BJ (cell line): ENCODE data around the gene MMP15. TPM values are rescaled to one million over a fixed set of nuclear protein-coding genes. Genes with fewer than 3 reads are reported as not detected.

Experiments used
- CTCF ChIA-PET: fragments of 350-600 bp; formaldehyde crosslinking; extraction: SDS; loops from one replicate; lab custom pipeline; 2021; ENCODE audit warnings: antibody characterized with exemption, inconsistent platforms; lab: Yijun Ruan, JAX
- POLR2A ChIA-PET: fragments of 300-600 bp; sonication (Branson Sonifier 250); formaldehyde crosslinking; extraction: SDS; loops from one replicate; lab custom pipeline; 2021; ENCODE audit warnings: antibody characterized with exemption; lab: Charles Lee
- DNase-seq: peaks from one replicate; pipeline ENCODE4 v3.0.0-alpha.2; 2011; ENCODE audit warnings: low read depth
- H3K27me3 ChIP-seq: 2 replicates; pipeline ENCODE4 v1.6.0; 2011; ENCODE audit warnings: low read length; ENCODE audit not compliant: control insufficient read depth, insufficient read depth
- H3K36me3 ChIP-seq: 2 replicates; pipeline ENCODE4 v1.5.1; 2011; ENCODE audit warnings: low read length; ENCODE audit not compliant: control insufficient read depth, insufficient read depth
- H3K4me3 ChIP-seq: 2 replicates; pipeline ENCODE4 v1.5.1; 2011; ENCODE audit warnings: low read depth, mild to moderate bottlenecking, control low read depth, low read length
- CTCF ChIP-seq: IDR thresholded peaks from 2 replicates; pipeline ENCODE4 v1.5.1; 2011; ENCODE audit warnings: low read depth, mild to moderate bottlenecking, control low read depth, inconsistent platforms, low read length, moderate library complexity; ENCODE audit not compliant: insufficient read depth
- polyA plus RNA-seq: library from polyadenylated mRNA; depleted of rRNA; stranded (reverse); fragments of >200 nt; gene quantifications from 2 replicates; pipeline ENCODE4 v1.2.3, GENCODE V29; 2011

The MMP15 gene
- polyA plus RNA-seq, 1 experiment, result 1.1 TPM

- TF ChIP-seq CTCF, result no peak
- ChIA-PET CTCF (interaction anchor here (1.1 to 1.3 kb wide), 2 partner anchors 13 to 79 kb away, joined by 3 read pairs; no protein-coding TSS in a partner anchor), POLR2A (no interaction called here)
- Histone ChIP-seq H3K27me3 (peaks cover 2% of the 10 kb centered on the region; the same call in 1 of the 2 replicates), H3K4me3 (no peak overlapping the region), H3K36me3 (no peaks in the 10 kb centered on the region)
- DNase-seq, result no peak
Observed at GRCh38 chr16:57986196-57986595, 39.4 kb upstream of the MMP15 start.

- CTCF ChIA-PET, result interaction anchor here (0.5 to 1.1 kb wide), 2 partner anchors 81 to 819 kb away, joined by 3 to 4 read pairs; no protein-coding TSS in a partner anchor
- no peak for TF ChIP-seq CTCF
- DNase-seq, result no peak
Observed at GRCh38 chr16:57987441-57988177, 37.9 kb upstream of the MMP15 start.

GRCh38 chr16:57988929-57989328 lies 36.6 kb upstream of the MMP15 start:
- DNase-seq, result no peak
- H3K27me3 ChIP-seq, result peaks cover 2% of the 10 kb centered on the region; the same call in 1 of the 2 replicates
- ChIA-PET CTCF (no interaction called here), POLR2A (no interaction called here)
- no peak overlapping the region for H3K4me3 ChIP-seq
- peaks cover under 1% of the 10 kb centered on the region; the same call in 1 of the 2 replicates for H3K36me3 ChIP-seq
- no peak for TF ChIP-seq CTCF

More at GRCh38 chr16:57987441-57988177, 37.9 kb upstream of the MMP15 start:
- H3K4me3 ChIP-seq, result no peak overlapping the region
- POLR2A ChIA-PET, result no interaction called here
- H3K27me3 ChIP-seq, result peaks cover 2% of the 10 kb centered on the region; the same call in 1 of the 2 replicates
- H3K36me3 ChIP-seq, result no peaks in the 10 kb centered on the region

GRCh38 chr16:57991551-57992059 lies 33.9 kb upstream of the MMP15 start:
- no peak overlapping the region for H3K4me3 ChIP-seq
- H3K27me3 ChIP-seq, result no peaks in the 10 kb centered on the region
- ChIA-PET CTCF (interaction anchor here (0.8 to 1.2 kb wide), 3 partner anchors 8 to 90 kb away, joined by 3 read pairs; no protein-coding TSS in a partner anchor), POLR2A (no interaction called here)
- H3K36me3 ChIP-seq, result peaks cover 19% of the 10 kb centered on the region
- TF ChIP-seq CTCF, result no peak
- no peak for DNase-seq

GRCh38 chr16:57992084-57992483 lies 33.5 kb upstream of the MMP15 start:
- TF ChIP-seq CTCF, result no peak
- POLR2A ChIA-PET, result no interaction called here
- DNase-seq, result no peak
- peaks cover 24% of the 10 kb centered on the region for H3K36me3 ChIP-seq
- H3K27me3 ChIP-seq, result no peaks in the 10 kb centered on the region
- CTCF ChIA-PET, result interaction anchor here (1.1 to 1.2 kb wide), 2 partner anchors 20 to 90 kb away, joined by 3 read pairs; no protein-coding TSS in a partner anchor
- H3K4me3 ChIP-seq, result no peak overlapping the region
